ENCODE measurements around the gene FARS2. TPM values are rescaled to one million over a fixed set of nuclear protein-coding genes. Genes with fewer than 3 reads are reported as not detected.

Gene FARS2
- total and polyA plus RNA-seq, 9 of the 15 experiments (the other 6 are each of a cell fraction or from before 2014, with no cell fraction given): 16.5 to 62.2 (median 27.0) TPM

GRCh38 chr6:5241252-5241651 is 20.1 kb upstream of the FARS2 start:
- no TSS peak for BruUV-seq (replicated peaks)
- Histone ChIP-seq H3K9me3 (replicated peaks; ENCODE audit: control insufficient read depth, insufficient read depth, low read depth, low read length) (no peaks in the 10 kb centered on the region), H3K9ac (ENCODE audit: insufficient read depth in 1 of 2, low read depth in 2 of 2, low read length in 2 of 2) (no peak overlapping the region), H3K4me2 (ENCODE audit: insufficient read depth, low read length) (no peak overlapping the region), H3K9me1 (ENCODE audit: control insufficient read depth, insufficient read depth, low read length) (no peaks in the 10 kb centered on the region), H3K27me3 (ENCODE audit: control insufficient read depth in 2 of 2, insufficient read depth in 2 of 2, low read length in 2 of 2) (no peaks in the 10 kb centered on the region), H3K4me3 (no peak overlapping the region), H3K79me2 (ENCODE audit: control insufficient read depth, insufficient read depth, low read length) (peaks cover 22% of the 10 kb centered on the region), H4K20me1 (replicated peaks; ENCODE audit: control insufficient read depth, insufficient read depth, low read length) (peaks cover 1% of the 10 kb centered on the region; the same call in 1 of the 2 replicates), H3K36me3 (ENCODE audit: control insufficient read depth, insufficient read depth, low read length) (peaks cover 35% of the 10 kb centered on the region; the same call in 2 of the 3 replicates), H2AFZ (ENCODE audit: low read depth, low read length) (no peak overlapping the region), H3K27ac (ENCODE audit: extremely low read depth, low read depth, low read length) (no peak overlapping the region), H3K4me1 (replicated peaks in 1 of 2; ENCODE audit: control insufficient read depth in 2 of 2, insufficient read depth in 2 of 2, low read length in 2 of 2) (no peaks in the 10 kb centered on the region)
- in situ Hi-C loops (cut with MboI) (no loop called here), intact Hi-C loops (cut with micrococcal nuclease) (no loop called here)
- FAIRE-seq (no peak), DNase-seq (ENCODE audit: extremely low read depth in 1 of 4, low spot score in 3 of 4) (no peak), ATAC-seq (no peak)
- ChIA-PET CTCF (ENCODE audit: low intra/inter-chr PET ratio) (no interaction called here), POLR2A (interaction anchor here (1.4 kb wide), 1 partner anchor 11 kb away, joined by 3 read pairs; no protein-coding TSS in a partner anchor)
- WGBS (ENCODE audit: insufficient coverage, low coverage, missing lambda C conversion rate): 89% methylated on average over 2 of the region's 2 CpGs
- TF ChIP-seq MCM2 (IDR thresholded peaks at IDR 0.05; ENCODE audit: low read depth) (no peak), MIER1 (IDR thresholded peaks at IDR 0.05; ENCODE audit: low read depth) (no peak), BRF2 (IDR thresholded peaks at IDR 0.05; ENCODE audit: borderline replicate concordance, insufficient read depth, insufficient read length) (no peak), ZNF75A (CRISPR knock-in tag; IDR thresholded peaks at IDR 0.05) (no peak), ZBTB26 (CRISPR knock-in tag; IDR thresholded peaks at IDR 0.05) (no peak), MLLT1 (IDR thresholded peaks at IDR 0.05) (no peak), NCOR1 (IDR thresholded peaks at IDR 0.05) (no peak), PCBP1 (IDR thresholded peaks at IDR 0.05; ENCODE audit: low read depth, low read length, poor library complexity, severe bottlenecking) (no peak), ZNF583 (CRISPR knock-in tag; IDR thresholded peaks at IDR 0.05) (no peak), SMAD3 (CRISPR knock-in tag; conservative IDR thresholded peaks at IDR 0.05) (no peak), SNAPC5 (CRISPR knock-in tag; IDR thresholded peaks at IDR 0.05) (no peak), HEY1 (CRISPR knock-in tag; IDR thresholded peaks at IDR 0.05; ENCODE audit: borderline replicate concordance) (no peak), MAFF (IDR thresholded peaks at IDR 0.05; ENCODE audit: low read length) (no peak), MYNN (IDR thresholded peaks at IDR 0.05) (no peak), MYNN (CRISPR knock-in tag; IDR thresholded peaks at IDR 0.05) (no peak), HBP1 (CRISPR knock-in tag; IDR thresholded peaks at IDR 0.05) (no peak), SMAD4 (CRISPR knock-in tag; conservative IDR thresholded peaks at IDR 0.05) (no peak), TARDBP (IDR thresholded peaks at IDR 0.05) (no peak), BCL6 (CRISPR knock-in tag; IDR thresholded peaks at IDR 0.05) (no peak)
